RCC 7860 (cell line): ENCODE measurements around the gene PRDM5.
A peak's percentile ranks its signal among the peaks of the same experiment; 100 is the strongest.

Experiments used
- DNase-seq: peaks from one replicate; pipeline ENCODE4 v3.0.0-alpha.2; 2015; ENCODE audit warnings: low spot score
- FAIRE-seq: peaks from 2 replicates; lab custom pipeline; 2012; peaks lifted over from hg19 to GRCh38; lab: Jason Lieb, UNC

PRDM5 gene

GRCh38 chr4:120718979-120719566 lies 203.5 kb downstream of the PRDM5 start:
- no peak for FAIRE-seq
- no peak for DNase-seq

GRCh38 chr4:120716346-120716745 lies 206.2 kb downstream of the PRDM5 start:
- DNase-seq (no peak), FAIRE-seq (no peak)

- no peak for DNase-seq
- FAIRE-seq: no peak
Observed at GRCh38 chr4:120714417-120715010, 208.0 kb downstream of the PRDM5 start.

- FAIRE-seq: no peak
- DNase-seq: no peak
Observed at GRCh38 chr4:120709991-120710390, 212.5 kb downstream of the PRDM5 start.

DNA sequence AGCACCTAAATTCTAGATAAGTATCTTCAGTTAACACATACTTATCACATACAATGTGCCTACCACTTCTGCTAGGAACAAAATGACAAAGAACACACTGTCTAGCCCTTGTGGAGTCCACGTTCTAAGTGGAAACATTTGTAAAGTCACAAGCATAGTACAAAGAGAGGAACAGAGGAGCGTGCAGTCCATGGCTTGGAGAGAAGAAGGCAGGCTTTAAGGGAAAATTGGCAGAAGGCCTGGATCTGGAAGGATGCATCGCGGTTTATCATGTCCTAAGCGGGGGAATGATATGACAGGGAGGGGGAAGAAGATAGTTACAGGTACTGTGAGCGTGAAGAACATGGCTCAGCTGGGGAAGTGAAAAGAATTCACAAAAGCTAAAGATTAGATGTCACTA lies 218.0 kb downstream of the PRDM5 start:
- FAIRE-seq (no peak), DNase-seq (no peak)

DNA sequence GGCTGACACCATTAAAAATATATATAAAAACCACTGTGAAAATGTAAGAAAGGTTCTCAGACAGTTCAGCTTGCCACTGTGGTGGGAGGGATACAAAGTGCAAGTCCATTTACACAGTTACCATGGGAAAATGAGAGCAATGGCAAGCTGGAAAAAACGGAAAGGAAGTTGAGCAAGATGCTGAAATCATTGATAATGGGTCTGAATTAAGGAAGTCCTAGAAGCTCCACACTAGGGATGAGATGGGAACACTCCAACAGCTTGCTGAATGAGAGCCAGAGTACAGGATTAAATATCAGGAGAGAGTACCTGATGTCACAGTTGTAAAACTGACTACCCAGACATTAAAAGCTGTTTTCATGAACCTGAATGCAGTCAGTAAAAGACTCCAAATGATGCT lies 218.6 kb downstream of the PRDM5 start:
- FAIRE-seq: no peak
- no peak for DNase-seq

DNA sequence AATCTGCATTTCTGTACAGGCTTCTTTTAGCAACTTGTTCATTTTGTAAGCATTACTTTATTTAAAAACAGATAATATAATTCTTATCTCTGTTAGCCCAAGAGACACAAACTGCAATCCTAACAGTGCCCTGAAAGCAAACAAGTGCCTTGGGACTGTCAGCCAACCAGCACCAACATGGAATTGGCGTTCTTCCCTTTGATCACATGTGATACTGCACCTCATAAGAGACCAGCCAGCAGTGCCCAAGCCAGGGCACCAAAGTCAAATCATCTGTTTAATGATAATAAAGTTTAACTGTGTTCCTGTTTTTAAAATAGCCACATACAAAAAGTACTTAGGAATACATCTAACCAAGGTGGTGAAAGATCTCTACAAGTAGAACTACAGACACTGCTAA lies 223.2 kb downstream of the PRDM5 start:
- FAIRE-seq (no peak), DNase-seq (no peak)

DNA sequence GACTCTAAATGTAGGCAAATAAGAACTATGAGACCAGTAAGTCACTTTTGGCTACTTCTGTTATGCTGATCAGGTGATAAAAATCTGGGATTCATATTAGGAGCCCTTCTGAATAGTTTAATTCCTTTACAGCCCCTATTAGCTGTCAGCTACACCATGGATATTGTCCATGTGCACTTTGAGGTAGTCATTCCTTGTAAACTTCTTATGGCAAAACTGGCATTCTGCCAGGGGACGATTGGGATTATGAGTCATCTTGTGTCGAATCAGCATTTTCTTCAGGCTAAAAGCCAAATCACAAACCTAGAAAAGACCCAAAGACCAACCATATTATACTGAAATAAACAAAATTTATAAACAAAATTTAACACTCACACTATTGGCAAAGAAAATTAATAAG lies 227.6 kb downstream of the PRDM5 start:
- peak; percentile 67 for DNase-seq

DNA sequence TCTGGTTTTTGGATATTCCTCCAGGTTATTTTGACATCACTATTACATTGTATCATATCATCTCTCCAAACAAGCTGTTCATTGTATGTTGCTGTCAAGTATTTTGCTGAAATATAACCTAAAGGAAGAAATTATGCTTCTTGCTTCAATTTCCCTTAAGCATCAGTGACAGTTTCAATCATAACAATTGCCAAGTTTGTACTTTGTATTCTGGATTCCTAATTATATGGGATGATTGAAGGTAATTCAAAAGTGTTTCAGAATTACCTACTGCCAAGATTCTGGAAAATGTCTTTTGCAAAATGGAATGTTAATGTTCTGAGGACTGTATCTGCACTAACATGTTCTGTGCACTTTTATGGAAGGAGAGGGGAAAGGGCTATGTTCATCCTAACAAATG lies 228.7 kb downstream of the PRDM5 start:
- DNase-seq (no peak), FAIRE-seq (no peak)

More for the DNA sequence above, 227.6 kb downstream of the PRDM5 start:
- FAIRE-seq: peak; percentile 74

GRCh38 chr4:120692964-120693363 lies 229.6 kb downstream of the PRDM5 start:
- FAIRE-seq: peak; percentile 82
- peak; percentile 77 for DNase-seq

DNA sequence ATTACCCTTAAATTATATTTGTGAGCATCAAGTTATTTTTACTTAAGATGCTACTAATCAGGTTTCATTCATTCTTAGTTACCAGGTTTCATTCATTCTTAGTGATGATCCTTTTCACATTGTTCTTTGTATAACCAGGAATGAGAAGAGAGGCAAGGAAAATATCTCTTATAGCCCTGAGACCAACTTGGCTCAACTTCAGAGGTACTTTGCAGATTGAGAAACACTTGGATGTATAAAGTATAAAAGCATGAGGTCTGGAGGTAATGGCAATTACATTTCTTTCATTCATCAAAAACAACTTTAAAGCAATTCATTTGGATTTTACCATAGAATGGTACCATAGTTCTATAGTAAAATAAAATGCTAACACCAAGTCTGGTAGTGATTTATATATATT lies 231.0 kb downstream of the PRDM5 start:
- no peak for FAIRE-seq

GRCh38 chr4:120691106-120691505 lies 231.4 kb downstream of the PRDM5 start:
- DNase-seq (no peak), FAIRE-seq (peak; percentile 41)

More for the DNA sequence above, 231.0 kb downstream of the PRDM5 start:
- no peak for DNase-seq

DNA sequence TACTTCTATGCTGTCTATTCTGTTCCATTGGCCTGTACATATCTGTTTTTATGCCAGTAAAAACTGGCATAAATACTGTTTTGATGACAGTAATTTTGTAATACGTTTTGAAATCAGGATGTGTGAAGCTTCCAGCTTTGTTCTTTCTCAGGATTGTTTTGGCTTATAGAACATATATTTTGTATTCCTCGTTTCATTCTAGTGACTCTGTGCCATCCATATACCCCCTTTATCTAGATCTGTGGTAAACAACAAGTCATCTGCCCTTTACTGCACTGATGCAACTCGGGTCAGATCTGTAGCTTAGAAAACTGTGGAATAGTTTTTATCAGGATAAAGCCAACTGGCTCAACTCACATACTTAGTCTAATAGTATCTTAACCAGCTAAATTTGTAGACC lies 233.7 kb downstream of the PRDM5 start:
- FAIRE-seq (no peak), DNase-seq (no peak)

- DNase-seq: no peak
- FAIRE-seq: no peak
Observed at GRCh38 chr4:120685756-120686278, 236.7 kb downstream of the PRDM5 start.

DNA sequence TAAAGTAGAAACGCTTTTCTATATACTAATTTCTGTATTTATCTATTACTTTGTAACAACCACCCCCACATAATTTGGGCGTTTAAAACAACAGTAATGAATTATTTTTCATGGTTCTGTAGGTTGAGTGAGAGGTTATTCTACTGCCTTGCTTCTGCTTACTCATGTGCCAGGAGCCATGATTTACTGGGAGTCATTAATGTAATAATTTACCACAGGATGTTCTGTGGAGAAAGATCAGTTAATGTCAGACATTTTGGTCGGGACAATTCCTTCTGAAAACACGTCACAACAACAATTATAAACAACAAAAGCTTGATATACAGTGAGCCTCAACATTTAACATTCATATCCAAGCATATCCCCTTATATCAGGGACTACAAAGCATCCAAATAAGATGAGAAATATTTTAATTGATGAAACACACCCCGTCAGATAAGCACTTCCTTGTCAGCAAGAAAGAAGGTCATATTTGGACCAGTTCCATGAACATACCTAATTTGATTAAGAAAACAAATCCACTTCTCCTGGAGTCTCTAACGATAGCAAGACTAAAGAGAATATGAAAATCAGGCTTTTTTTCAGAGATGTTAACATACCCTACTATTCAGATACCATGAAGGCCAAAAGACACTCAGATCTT lies 238.5 kb downstream of the PRDM5 start:
- FAIRE-seq: no peak
- no peak for DNase-seq

DNA sequence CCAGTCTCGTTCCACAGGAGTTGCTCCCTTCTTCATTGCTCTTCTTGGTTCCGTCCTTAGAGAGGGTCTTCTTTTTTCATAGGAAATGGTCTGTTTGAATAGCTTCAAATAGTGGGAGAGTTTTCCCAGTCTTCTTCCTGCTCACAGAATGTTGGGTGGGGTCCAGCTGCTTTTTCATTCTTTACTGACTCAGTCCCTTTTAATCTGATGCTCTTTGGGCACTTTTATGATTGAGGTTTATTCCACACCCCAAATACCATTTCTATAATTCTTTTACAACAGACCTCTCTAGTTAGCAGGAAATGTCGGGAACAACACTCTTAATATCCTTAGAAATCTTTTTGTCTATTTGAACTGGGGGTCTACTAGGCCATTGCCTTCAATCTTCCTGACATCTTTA lies 239.5 kb downstream of the PRDM5 start:
- DNase-seq (no peak), FAIRE-seq (no peak)

- DNase-seq: no peak
- FAIRE-seq: no peak
Observed at GRCh38 chr4:120680647-120681228, 241.8 kb downstream of the PRDM5 start.

DNA sequence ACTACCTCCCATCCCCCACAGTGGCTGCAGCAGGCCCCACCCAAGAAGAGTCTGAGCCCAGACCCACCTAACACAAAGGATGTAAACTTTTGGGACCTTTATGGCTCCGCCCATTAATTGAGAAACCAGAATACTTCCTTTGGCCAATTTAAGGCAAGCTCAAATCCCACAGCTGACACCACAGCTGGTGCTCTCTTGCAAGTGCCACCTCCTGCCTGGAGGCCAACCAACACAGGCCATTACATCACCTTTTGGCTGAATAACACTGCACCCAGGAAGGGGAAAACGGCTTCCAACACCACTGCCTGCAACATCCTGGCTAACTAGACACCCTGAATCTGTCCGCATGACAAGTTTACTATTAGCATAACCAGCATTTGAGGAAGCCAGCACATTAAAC lies 248.8 kb downstream of the PRDM5 start:
- no peak for FAIRE-seq
- DNase-seq: no peak

DNA sequence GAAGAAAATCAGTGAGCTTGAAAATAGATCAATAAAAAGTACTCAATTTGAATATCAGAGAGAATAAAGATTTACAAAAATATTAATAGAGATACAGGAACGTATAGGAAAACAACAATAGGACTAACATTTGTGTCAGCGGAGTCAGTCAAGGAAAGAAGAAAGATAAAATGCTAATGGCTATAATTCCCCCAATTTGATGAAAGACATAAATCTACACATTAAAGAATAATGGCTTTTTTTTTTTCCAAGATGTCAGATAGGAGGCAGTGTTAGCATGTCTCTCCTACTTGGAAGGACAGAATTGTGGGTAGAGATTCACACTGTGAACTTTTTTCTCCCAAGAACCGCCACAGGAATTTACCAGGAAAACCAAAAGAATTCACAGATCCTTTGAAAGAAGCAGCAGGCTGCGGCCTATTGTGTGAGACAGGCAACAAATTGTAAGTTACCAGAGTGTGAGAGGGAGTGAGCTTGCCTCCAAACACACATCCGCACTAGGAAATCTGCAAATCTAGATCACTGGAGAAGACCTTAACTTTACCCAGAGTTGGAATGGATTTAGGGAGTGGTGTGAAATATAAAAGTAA lies 249.9 kb downstream of the PRDM5 start:
- DNase-seq (no peak), FAIRE-seq (no peak)

DNA sequence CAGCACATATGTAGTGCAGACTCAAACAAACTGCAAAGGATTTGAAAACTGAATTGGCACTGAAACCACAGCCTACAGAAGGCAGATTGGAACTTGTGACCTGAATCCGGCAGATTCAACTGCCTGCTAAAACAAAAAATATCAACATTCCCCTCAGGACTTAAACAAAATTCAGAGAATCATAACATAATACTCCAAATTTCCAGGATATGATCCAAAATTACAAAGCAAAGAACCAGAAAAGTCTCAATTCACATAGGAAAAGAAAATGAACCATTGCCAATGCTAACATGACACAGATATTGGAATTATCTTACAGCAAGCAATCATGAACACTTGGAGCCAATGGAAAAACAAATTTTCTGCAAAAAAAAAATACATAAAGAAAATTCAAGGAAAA lies 250.4 kb downstream of the PRDM5 start:
- DNase-seq (no peak), FAIRE-seq (no peak)

- FAIRE-seq (no peak), DNase-seq (no peak)
Observed at GRCh38 chr4:120671538-120671937, 251.0 kb downstream of the PRDM5 start.

GRCh38 chr4:120667102-120667501 lies 255.4 kb downstream of the PRDM5 start:
- no peak for FAIRE-seq
- DNase-seq: no peak
